Liver (tissue), 9 donors: ENCODE measurements around the gene SLC26A5. TPM values are rescaled to one million over a fixed set of nuclear protein-coding genes. Genes with fewer than 3 reads are reported as not detected.

Experiments used
- DNase-seq: peaks from one replicate; pipeline ENCODE4 v3.0.0-alpha.2; 2017; ENCODE audit warnings: low spot score
- H3K27ac ChIP-seq, 2 donors: one replicate each; pipeline ENCODE4 v1.7.0; 2013; ENCODE audit warnings: inconsistent platforms in 2 of 2, low read length in 2 of 2, control low read depth in 1 of 2, low read depth in 1 of 2, mild to moderate bottlenecking in 1 of 2
- H3K27me3 ChIP-seq, 4 donors: one replicate each; pipeline versions ENCODE4 v1.6.1 to v1.7.0; 2013; ENCODE audit warnings: low read length in 3 of 4, inconsistent platforms in 1 of 4, mild to moderate bottlenecking in 1 of 4, moderate library complexity in 1 of 4; ENCODE audit not compliant: control insufficient read depth in 4 of 4, insufficient read depth in 4 of 4
- H3K36me3 ChIP-seq, 4 donors: one replicate each; pipeline versions ENCODE4 v1.6.1 to v1.7.0; 2013; ENCODE audit warnings: low read length in 3 of 4, mild to moderate bottlenecking in 3 of 4, low read depth in 1 of 4, moderate library complexity in 1 of 4; ENCODE audit not compliant: control insufficient read depth in 4 of 4, insufficient read depth in 3 of 4
- H3K4me1 ChIP-seq, 4 donors: one replicate each; pipeline versions ENCODE4 v1.6.1 to v1.7.0; 2013; ENCODE audit warnings: low read length in 3 of 4, mild to moderate bottlenecking in 3 of 4, moderate library complexity in 1 of 4; ENCODE audit not compliant: control insufficient read depth in 4 of 4, insufficient read depth in 4 of 4
- H3K4me3 ChIP-seq, 3 donors: one replicate each; pipeline versions ENCODE4 v1.6.1 to v1.7.0; 2013; ENCODE audit warnings: low read length in 3 of 3, control low read depth in 1 of 3, low read depth in 1 of 3, mild to moderate bottlenecking in 1 of 3
- H3K9ac ChIP-seq, 2 donors: one replicate each; pipeline ENCODE4 v1.7.0; 2013; ENCODE audit warnings: low read length in 2 of 2, mild to moderate bottlenecking in 2 of 2, moderate library complexity in 2 of 2, control low read depth in 1 of 2, low read depth in 1 of 2
- H3K9me3 ChIP-seq, 4 donors: one replicate each; pipeline versions ENCODE4 v1.6.1 to v1.7.0; 2013; ENCODE audit warnings: low read length in 3 of 4; ENCODE audit not compliant: control insufficient read depth in 4 of 4
- EGR1 ChIP-seq, 2 donors: IDR thresholded peaks; 2 replicates each; pipeline ENCODE4 v1.6.1; 2016 to 2018; ENCODE audit warnings: antibody characterized with exemption in 2 of 2, low read depth in 2 of 2
- FOXA1 ChIP-seq: IDR thresholded peaks from 2 replicates; pipeline ENCODE4 v1.6.1; 2016; ENCODE audit warnings: antibody characterized with exemption
- FOXA2 ChIP-seq: IDR thresholded peaks from 2 replicates; pipeline ENCODE4 v1.6.1; 2016; ENCODE audit warnings: antibody characterized with exemption
- GABPA ChIP-seq, 2 donors: IDR thresholded peaks in 1 of 2; conservative IDR thresholded peaks in 1 of 2; 2 replicates each; pipeline ENCODE4 v1.6.1; 2016; ENCODE audit warnings: antibody characterized with exemption in 2 of 2, mild to moderate bottlenecking in 1 of 2, moderate library complexity in 1 of 2
- HNF4A ChIP-seq, 2 donors: conservative IDR thresholded peaks; 2 replicates each; pipeline ENCODE4 v1.6.1; 2016; ENCODE audit warnings: antibody characterized with exemption in 2 of 2, mild to moderate bottlenecking in 2 of 2
- HNF4G ChIP-seq: IDR thresholded peaks from 2 replicates; pipeline ENCODE4 v1.6.1; 2016; ENCODE audit warnings: antibody characterized with exemption
- JUND ChIP-seq, 2 donors: IDR thresholded peaks; 2 replicates each; pipeline ENCODE4 v1.6.1; 2016; ENCODE audit warnings: antibody characterized with exemption in 2 of 2
- NR2F2 ChIP-seq: IDR thresholded peaks from 2 replicates; pipeline ENCODE4 v1.6.1; 2016; ENCODE audit warnings: antibody characterized with exemption
- RAD21 ChIP-seq, 2 donors: IDR thresholded peaks; 2 replicates each; pipeline ENCODE4 v1.6.1; 2016; ENCODE audit warnings: antibody characterized with exemption in 2 of 2, mild to moderate bottlenecking in 2 of 2
- RXRA ChIP-seq, 2 donors: IDR thresholded peaks; 2 replicates each; pipeline ENCODE4 v1.6.1; 2017 to 2018; ENCODE audit warnings: antibody characterized with exemption in 2 of 2, mild to moderate bottlenecking in 1 of 2
- SP1 ChIP-seq: IDR thresholded peaks from 2 replicates; pipeline ENCODE4 v1.6.1; 2018; ENCODE audit warnings: antibody characterized with exemption, mild to moderate bottlenecking
- ZBTB33 ChIP-seq: IDR thresholded peaks from 2 replicates; pipeline ENCODE4 v1.6.1; 2016; ENCODE audit warnings: antibody characterized with exemption
- WGBS: extraction: QIAGEN DNeasy Blood & Tissue Kit; methylation state at CpG from one replicate; pipeline ENCODE4 v1.1.7; 2013; 5-methylcytosine and 5-hydroxymethylcytosine counted together
- polyA plus RNA-seq, 2 donors: library from polyadenylated mRNA; stranded (reverse) in 1 of 2; unstranded in 1 of 2; fragments of 200-250 nt in 1 of 2; fragments of >200 nt in 1 of 2; fragmentation: Nextera tagmentation in 1 of 2; extraction: Ambion mirVana in 1 of 2; gene quantifications; one replicate each; pipeline versions ENCODE4 v1.2.1 to v1.2.3, GENCODE V29; 2013 to 2015
- total RNA-seq, 2 donors: library from RNA; depleted of rRNA; stranded (reverse); fragments of >200 nt; gene quantifications; one replicate each; pipeline ENCODE4 v1.2.3, GENCODE V29; 2014
- TF ChIP-seq, protein P1 (sequence below): IDR thresholded peaks from 2 replicates; pipeline ENCODE4 v1.6.1; 2016; ENCODE audit warnings: antibody characterized with exemption
- donor health status: healthy.
- donor health status: healthy.
- donor health status: healthy.
- donor health status: healthy.
- donor health status: healthy.

Gene SLC26A5
- total and polyA plus RNA-seq, 4 donors: 0.09 to 1.1 (median 0.45) TPM

DNA sequence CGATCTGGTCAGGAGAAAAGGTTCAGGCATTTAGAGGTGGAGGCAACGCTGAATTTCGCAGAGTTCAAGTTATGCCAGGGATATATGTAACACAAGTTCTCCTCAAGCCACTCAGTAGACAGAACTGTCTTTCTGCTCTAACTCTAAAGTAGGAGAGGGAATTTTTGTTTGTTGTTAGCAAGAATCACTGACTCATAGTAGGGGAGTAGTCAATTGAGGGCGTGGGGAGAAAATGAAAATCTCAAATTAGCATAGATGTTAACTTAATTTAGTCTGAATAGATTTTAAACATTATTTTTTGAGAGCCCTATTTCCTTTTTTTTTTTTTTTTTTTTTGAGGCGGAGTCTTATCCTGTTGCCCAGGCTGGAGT, 64.0 kb downstream of the SLC26A5 start (continued):
- TF ChIP-seq RXRA (IDR thresholded peaks at IDR 0.05) (no peak), NR2F2 (no peak), GABPA (IDR thresholded peaks at IDR 0.05 in 1 of 2, conservative IDR thresholded peaks at IDR 0.05 in 1 of 2) (no peak), EGR1 (IDR thresholded peaks at IDR 0.05; ENCODE audit: low read depth in 2 of 2) (no peak), SP1 (no peak)

- no peak overlapping the region for H3K4me3 ChIP-seq
- 94% methylated on average over 4 of the region's 4 CpGs for WGBS
- H3K4me1 ChIP-seq: no peaks in the 10 kb centered on the region
- no peak overlapping the region for H3K9ac ChIP-seq
- no peaks in the 10 kb centered on the region for H3K36me3 ChIP-seq
- no peak overlapping the region for H3K27ac ChIP-seq
- TF ChIP-seq SP1 (no peak), ZBTB33 (no peak), JUND (IDR thresholded peaks at IDR 0.05) (no peak), HNF4G (no peak), FOXA2 (no peak)
- no peaks in the 10 kb centered on the region for H3K9me3 ChIP-seq
- no peak for DNase-seq
- H3K27me3 ChIP-seq: no peaks in the 10 kb centered on the region
Observed at GRCh38 chr7:103381280-103382031, 64.6 kb downstream of the SLC26A5 start.

- TF ChIP-seq SP1: no peak
- TF ChIP-seq EGR1 (IDR thresholded peaks at IDR 0.05; ENCODE audit: low read depth in 2 of 2): no peak
- no peak for TF ChIP-seq HNF4A (conservative IDR thresholded peaks at IDR 0.05)
- TF ChIP-seq RAD21 (IDR thresholded peaks at IDR 0.05): no peak
- no peak for TF ChIP-seq NR2F2
- TF ChIP-seq, protein P1, sequence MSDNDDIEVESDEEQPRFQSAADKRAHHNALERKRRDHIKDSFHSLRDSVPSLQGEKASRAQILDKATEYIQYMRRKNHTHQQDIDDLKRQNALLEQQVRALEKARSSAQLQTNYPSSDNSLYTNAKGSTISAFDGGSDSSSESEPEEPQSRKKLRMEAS: no peak
- no peak for TF ChIP-seq FOXA1
- no peak overlapping the region for H3K27ac ChIP-seq
- no peak for DNase-seq
- no peak overlapping the region for H3K4me3 ChIP-seq
- H3K9me3 ChIP-seq: no peaks in the 10 kb centered on the region
- no peaks in the 10 kb centered on the region for H3K36me3 ChIP-seq
- H3K9ac ChIP-seq: no peak overlapping the region
- H3K27me3 ChIP-seq: no peaks in the 10 kb centered on the region
- no peaks in the 10 kb centered on the region for H3K4me1 ChIP-seq
- WGBS: 85% methylated on average over 5 of the region's 5 CpGs
Observed at GRCh38 chr7:103380395-103381191, 65.4 kb downstream of the SLC26A5 start.
